GM12801 (cell line): ENCODE data around the gene LDLR.

Experiments used
- TF ChIP-seq, protein P1 (sequence below): IDR thresholded peaks from one replicate; pipeline ENCODE4 v1.5.1; 2011; ENCODE audit warnings: control low read depth; ENCODE audit not compliant: insufficient read length; ENCODE audit errors: extremely low read depth

The LDLR gene

DNA sequence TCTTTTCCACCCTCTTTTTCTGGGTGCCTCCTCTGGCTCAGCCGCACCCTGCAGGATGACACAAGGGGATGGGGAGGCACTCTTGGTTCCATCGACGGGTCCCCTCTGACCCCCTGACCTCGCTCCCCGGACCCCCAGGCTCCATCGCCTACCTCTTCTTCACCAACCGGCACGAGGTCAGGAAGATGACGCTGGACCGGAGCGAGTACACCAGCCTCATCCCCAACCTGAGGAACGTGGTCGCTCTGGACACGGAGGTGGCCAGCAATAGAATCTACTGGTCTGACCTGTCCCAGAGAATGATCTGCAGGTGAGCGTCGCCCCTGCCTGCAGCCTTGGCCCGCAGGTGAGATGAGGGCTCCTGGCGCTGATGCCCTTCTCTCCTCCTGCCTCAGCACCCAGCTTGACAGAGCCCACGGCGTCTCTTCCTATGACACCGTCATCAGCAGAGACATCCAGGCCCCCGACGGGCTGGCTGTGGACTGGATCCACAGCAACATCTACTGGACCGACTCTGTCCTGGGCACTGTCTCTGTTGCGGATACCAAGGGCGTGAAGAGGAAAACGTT, 24.0 kb downstream of the LDLR start:
- TF ChIP-seq, protein P1, sequence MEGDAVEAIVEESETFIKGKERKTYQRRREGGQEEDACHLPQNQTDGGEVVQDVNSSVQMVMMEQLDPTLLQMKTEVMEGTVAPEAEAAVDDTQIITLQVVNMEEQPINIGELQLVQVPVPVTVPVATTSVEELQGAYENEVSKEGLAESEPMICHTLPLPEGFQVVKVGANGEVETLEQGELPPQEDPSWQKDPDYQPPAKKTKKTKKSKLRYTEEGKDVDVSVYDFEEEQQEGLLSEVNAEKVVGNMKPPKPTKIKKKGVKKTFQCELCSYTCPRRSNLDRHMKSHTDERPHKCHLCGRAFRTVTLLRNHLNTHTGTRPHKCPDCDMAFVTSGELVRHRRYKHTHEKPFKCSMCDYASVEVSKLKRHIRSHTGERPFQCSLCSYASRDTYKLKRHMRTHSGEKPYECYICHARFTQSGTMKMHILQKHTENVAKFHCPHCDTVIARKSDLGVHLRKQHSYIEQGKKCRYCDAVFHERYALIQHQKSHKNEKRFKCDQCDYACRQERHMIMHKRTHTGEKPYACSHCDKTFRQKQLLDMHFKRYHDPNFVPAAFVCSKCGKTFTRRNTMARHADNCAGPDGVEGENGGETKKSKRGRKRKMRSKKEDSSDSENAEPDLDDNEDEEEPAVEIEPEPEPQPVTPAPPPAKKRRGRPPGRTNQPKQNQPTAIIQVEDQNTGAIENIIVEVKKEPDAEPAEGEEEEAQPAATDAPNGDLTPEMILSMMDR, result no peak

DNA sequence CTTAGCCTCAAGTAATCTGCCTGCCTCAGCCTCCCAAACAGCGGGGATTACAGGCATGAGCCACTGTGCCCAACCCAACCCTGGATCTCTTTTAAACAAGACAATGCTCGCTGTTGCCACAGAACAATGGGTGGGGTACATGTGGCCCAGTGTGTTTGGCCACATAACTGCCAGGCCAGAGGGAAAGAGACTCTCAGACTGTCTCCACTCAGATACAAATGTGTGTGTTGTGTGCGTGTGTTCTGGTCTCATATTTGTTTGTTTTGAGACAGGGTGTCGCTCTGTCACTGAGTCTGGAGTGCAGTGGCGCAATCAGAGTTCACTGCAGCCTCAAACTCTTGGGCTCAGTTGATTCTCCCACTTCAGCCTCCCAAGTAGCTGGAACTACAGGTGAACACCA, 25.8 kb downstream of the LDLR start:
- TF ChIP-seq, protein P1, result no peak

DNA sequence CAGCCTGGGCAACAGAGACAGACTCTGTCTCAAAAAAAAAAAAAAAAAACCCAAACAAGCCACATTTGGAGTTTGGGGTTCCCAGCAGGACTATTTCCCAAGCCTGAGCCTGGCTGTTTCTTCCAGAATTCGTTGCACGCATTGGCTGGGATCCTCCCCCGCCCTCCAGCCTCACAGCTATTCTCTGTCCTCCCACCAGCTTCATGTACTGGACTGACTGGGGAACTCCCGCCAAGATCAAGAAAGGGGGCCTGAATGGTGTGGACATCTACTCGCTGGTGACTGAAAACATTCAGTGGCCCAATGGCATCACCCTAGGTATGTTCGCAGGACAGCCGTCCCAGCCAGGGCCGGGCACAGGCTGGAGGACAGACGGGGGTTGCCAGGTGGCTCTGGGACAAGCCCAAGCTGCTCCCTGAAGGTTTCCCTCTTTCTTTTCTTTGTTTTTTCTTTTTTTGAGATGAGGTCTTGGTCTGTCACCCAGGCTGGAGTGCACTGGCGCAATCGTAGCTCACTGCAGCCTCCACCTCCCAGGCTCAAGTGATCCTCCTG, 26.7 kb downstream of the LDLR start:
- TF ChIP-seq, protein P1, result no peak

DNA sequence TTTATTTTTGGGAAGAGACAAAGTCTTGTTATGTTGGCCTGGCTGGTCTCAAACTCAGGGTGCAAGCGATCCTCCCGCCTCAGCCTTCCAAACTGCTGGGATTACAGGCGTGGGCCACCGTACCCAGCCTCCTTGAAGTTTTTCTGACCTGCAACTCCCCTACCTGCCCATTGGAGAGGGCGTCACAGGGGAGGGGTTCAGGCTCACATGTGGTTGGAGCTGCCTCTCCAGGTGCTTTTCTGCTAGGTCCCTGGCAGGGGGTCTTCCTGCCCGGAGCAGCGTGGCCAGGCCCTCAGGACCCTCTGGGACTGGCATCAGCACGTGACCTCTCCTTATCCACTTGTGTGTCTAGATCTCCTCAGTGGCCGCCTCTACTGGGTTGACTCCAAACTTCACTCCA, 27.2 kb downstream of the LDLR start:
- TF ChIP-seq, protein P1, result no peak

DNA sequence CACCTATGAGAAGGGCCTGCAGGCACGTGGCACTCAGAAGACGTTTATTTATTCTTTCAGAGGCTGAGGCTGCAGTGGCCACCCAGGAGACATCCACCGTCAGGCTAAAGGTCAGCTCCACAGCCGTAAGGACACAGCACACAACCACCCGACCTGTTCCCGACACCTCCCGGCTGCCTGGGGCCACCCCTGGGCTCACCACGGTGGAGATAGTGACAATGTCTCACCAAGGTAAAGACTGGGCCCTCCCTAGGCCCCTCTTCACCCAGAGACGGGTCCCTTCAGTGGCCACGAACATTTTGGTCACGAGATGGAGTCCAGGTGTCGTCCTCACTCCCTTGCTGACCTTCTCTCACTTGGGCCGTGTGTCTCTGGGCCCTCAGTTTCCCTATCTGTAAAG, 33.9 kb downstream of the LDLR start:
- TF ChIP-seq, protein P1, result no peak

DNA sequence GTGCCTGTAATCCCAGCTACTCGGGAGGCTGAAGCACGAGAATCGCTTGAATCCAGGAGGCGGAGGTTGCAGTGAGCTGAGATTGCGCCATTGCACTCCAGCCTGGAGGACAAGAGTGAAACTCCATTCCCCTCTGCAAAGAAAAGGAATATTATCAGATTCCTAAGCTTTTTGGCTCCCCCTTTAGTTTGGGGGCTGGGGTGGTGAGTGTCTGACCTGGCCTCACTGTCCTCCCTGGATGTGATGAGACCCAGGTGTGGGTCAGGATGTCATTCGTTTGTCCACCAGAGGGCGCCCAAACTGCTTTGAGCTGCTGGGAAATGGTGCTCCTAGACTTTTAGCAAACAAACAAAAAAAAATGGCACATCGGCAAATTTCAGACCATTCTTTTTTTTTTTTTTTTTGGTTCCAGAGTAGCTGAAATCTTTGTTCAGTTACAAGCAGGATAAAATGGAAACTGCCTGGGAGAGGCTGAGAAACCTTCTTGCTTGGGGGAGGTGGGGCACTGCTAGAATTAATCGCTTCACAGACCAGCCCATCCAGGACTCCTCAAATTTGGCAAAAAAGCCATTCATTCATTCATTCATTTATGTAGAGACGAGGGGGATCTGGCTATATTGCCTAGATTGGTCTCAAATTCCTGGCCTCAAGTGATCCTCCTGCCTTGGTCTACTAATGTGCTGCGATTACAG, 36.9 kb downstream of the LDLR start:
- TF ChIP-seq, protein P1, result no peak

DNA sequence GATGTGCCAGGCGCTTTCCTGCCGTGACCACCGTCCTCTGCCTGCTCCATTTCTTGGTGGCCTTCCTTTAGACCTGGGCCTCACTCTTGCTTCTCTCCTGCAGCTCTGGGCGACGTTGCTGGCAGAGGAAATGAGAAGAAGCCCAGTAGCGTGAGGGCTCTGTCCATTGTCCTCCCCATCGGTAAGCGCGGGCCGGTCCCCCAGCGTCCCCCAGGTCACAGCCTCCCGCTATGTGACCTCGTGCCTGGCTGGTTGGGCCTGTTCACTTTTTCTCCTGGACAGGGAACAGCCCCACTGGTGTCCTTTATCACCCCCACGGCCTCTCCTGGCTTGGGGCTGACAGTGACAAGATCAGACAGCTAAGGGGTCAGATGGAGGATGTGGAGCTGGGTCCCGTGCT, 38.6 kb downstream of the LDLR start:
- TF ChIP-seq, protein P1, result no peak
